Measurements from ENCODE around the gene INPP5D. TPM values are rescaled to one million over a fixed set of nuclear protein-coding genes. Genes with fewer than 3 reads are reported as not detected.
"Not testable (repeated sequence)": the region's sequence is repeated elsewhere in the genome, so short reads cannot be mapped to it uniquely, and the experiment has no call there.

Gene INPP5D
- total RNA-seq, 2 donors from 2014 or later = 7.2 to 9.3 TPM

DNA sequence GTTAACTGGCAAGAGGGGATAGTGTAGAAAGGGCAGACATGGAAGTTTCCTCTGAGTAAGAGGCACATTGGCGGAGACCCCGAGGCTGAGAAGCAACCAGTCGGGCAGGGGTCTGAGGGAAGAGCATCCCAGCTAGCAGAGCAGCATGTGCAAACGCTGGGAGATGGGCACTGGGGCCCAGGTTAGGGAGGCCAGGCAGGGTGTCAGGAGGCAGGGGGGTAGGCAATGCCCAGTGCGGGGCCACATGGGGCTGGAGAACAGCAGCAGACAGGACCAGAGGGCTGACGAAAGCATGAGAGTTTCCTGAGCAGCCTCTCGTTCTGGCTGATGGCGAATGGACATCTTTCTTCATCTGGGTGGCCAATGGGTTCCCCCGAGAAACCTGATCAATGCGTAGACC, 88.2 kb downstream of the INPP5D start:
- intact Hi-C loops (cut with DNase I) = no loop called here
- ATAC-seq = no peak
- DNase-seq = no peak

DNA sequence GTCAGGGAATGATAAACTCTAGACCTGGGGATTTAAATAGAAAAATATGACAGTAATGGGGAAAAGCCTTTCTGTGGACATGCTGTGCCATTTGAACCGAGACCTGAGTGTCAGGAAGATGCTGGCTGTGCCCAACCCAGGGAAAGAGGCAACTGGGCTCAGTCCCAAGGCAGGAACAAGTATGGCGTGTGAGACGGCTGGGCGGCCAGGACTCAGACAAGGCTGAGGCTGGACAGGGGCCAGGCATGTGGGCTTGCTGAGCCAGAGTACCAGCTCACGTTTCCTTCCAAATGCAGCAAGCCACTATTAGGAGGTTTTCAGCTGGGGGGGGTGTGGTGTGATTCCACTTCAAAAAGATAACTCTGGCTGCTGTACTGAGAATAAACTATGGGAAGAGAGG, 92.4 kb downstream of the INPP5D start:
- peak; percentile 87 for DNase-seq
- intact Hi-C loops (cut with DNase I) = no loop called here
- ATAC-seq = peak; percentile 94 to 97

- intact Hi-C loops (cut with DNase I) = no loop called here
- no peak for ATAC-seq
These were observed 93.1 kb downstream of the INPP5D start for GRCh38 chr2:233153146-233153798.

GRCh38 chr2:233156001-233156400, 95.9 kb downstream of the INPP5D start:
- intact Hi-C loops (cut with DNase I) = no loop called here
- DNase-seq (no peak), ATAC-seq (no peak)

More at GRCh38 chr2:233153146-233153798, 93.1 kb downstream of the INPP5D start:
- no peak for DNase-seq

DNA sequence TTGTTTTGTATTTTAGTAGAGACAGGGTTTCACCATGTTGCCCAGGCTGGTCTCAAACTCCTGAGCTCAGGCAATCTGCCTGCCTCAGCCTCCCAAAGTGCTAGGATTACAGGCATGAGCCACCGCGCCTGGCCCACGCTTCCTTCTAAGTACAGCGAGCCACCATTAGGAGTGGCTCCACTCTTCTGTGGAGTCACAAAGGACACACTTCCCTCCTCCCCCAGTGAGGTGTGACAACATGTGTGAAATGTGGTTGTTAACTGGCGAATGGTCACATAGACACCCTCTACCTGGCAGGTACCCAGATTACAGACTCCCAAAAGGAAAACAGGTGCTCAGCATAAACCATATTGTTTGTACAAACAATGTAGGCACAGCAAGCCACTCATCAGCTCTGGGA, 96.3 kb downstream of the INPP5D start:
- ATAC-seq; DNase-seq; intact Hi-C loops (cut with DNase I): not testable (repeated sequence)

DNA sequence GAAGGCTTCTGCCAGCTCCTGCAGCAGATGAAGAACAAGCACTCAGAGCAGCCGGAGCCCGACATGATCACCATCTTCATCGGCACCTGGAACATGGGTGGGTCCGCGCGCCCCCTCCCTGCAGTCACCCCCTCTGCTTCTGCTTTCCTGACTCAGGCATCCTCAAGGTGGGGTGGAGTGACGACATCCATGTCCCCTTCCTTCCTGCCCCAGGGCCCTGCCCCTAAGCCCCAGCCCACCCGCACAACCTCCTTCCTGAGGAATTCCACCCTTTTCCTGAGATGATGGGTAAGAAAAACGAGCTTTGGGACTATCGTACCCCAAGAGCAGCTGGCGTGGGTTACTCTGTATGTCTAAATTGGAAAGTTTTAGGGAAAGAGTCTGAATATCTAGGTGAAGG, 101.6 kb downstream of the INPP5D start:
- intact Hi-C loops (cut with DNase I) = no loop called here
- DNase-seq (no peak), ATAC-seq (no peak)

DNA sequence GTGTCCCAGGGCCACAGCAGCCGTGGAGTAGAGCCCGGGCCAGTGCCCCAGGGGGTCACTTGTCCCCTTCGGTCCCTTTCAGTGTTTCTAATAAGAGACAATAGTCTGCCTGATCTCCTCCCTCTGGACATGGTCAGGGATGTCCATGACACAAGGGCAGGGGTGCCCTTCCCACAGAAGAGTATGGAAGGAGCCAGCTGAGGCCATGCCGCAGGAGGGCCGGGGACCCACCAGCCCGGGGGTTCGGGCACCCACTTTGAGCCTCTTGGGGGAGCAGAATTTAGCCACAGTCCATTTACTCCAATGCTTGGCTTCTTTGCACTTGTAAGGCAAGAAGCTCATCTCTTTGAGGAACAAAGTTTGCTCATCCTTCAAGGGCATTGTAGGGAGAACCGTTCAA, 102.6 kb downstream of the INPP5D start:
- intact Hi-C loops (cut with DNase I) = no loop called here
- no peak for DNase-seq
- no peak for ATAC-seq

GRCh38 chr2:233163486-233164103, 103.5 kb downstream of the INPP5D start:
- no peak for DNase-seq
- no peak for ATAC-seq
- intact Hi-C loops (cut with DNase I) = no loop called here

DNA sequence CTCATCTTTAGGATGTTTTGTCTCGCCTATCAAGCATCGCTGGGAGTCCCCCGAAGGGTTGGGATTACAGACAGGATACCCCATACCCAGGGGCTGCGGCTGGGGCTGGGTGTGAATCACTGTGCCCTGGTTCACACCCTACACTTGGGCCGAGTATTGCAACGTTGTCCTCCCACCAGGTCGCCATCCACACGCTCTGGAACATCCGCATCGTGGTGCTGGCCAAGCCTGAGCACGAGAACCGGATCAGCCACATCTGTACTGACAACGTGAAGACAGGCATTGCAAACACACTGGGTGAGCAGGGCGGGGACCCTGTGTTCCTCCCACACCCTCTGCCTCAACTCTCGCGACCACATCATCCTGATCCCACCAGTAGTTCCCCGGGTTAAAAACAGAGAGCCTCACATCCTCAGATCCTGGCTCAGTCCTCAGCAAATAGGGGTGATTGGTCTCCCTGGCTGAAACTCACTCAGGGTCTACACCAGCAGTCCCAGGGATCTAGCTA, 104.0 kb downstream of the INPP5D start:
- DNase-seq = no peak
- intact Hi-C loops (cut with DNase I) = no loop called here
- no peak for ATAC-seq

GRCh38 chr2:233164967-233165366, 104.8 kb downstream of the INPP5D start:
- intact Hi-C loops (cut with DNase I) = no loop called here
- DNase-seq (no peak), ATAC-seq (no peak)

GRCh38 chr2:233165543-233165894, 105.4 kb downstream of the INPP5D start:
- intact Hi-C loops (cut with DNase I) = no loop called here
- DNase-seq = no peak
- ATAC-seq = no peak

DNA sequence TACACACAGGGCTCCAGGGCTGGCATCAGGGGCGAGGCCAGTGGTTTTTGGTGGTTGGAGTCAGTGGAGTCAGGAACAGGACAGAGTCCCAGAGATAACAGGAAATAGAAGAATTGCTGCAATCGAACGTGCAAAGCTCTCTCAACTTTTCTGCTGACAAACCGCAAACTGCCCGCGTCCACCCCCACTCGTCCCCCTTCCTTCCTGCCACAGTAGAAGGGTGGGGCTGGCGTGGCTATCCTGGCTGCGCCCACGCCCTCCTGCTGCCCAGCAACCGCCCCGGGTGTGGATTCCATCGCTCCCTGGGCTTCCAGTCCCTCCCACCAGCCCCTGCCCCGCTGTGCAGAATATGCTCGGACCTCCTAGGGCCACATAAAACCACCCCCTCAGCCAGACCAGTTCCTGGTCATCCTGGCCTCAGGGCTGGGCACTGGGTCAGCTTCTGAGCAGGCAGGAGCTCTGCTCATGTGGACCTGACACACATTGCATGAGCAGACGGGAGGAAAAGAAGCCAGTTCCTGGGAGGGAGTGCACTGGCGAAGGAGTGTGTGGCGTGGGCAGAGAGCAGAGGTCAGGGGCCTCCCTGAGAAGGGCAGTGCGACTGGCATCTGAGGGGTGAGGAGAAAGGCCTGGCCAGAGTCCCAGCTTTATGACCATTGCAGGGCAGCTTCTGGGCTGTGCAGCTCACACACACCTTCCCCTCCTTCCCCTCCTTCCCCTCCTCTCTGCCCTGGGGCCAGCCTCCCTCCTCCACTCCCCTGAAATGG, 105.9 kb downstream of the INPP5D start:
- ATAC-seq (peak; percentile 56 to 86), DNase-seq (peak; percentile 69)
- intact Hi-C loops (cut with DNase I) = no loop called here

GRCh38 chr2:233168445-233168844, 108.3 kb downstream of the INPP5D start:
- intact Hi-C loops (cut with DNase I) = no loop called here
- DNase-seq (no peak), ATAC-seq (no peak)

DNA sequence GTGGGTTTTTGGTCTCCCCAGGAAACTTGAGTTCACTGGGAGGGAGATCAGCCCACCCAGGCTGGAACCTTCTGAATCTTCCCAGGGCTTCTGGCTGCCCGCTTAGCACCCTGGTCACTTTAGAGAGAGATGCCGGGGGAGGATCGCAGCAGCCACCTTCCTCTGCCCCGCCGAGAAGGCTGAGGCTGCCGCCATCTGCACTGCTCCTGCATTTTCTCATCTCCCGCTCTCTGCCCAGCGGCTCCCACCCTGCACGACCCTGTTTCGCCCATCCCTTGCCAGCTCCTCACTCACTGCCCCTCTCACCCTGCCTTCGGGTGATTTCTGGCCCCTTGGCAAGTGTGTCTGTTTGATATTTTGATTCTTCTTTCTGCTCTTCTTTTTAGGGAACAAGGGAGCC, 108.8 kb downstream of the INPP5D start:
- ATAC-seq = no peak
- intact Hi-C loops (cut with DNase I) = no loop called here
- no peak for DNase-seq

DNA sequence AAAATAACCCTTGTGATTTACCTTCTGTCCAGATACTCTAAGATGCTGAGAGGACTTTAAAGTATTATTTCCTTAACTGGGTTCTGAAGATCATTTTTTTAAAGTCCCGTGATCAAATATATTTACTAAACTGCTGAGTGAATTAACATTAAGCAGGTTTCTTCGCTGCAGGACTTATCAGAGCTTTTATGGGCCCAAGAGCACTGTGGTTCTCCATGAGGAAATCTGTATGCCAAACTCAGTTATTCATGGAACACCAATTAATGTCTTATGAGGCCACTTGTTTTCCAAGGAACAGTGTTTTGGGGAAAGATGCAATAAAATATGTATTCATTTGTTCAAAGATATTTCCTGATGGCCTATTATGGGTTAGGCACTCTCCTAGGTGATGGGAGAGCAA, 111.2 kb downstream of the INPP5D start:
- no peak for ATAC-seq
- no peak for DNase-seq

DNA sequence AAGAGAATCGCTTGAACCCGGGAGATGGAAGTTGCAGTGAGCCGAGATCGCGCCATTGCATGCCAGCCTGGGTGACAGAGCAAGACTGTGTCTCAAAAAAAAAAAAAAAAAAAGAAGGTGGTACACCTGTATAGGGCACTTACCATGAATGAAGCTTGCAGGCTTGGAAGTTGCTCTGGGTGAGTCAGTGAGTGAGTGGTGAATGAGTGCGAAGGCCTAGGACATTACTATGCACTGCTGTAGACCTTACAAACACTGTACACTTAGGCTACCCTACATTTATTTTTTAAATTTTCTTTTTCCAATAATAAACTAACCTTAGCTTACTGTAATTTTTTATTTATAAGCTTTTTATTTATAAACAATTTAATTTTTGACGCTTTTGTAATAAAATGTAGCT, 113.0 kb downstream of the INPP5D start:
- intact Hi-C loops (cut with DNase I) = no loop called here
- DNase-seq = no peak

More for the DNA sequence above, 111.2 kb downstream of the INPP5D start:
- intact Hi-C loops (cut with DNase I) = no loop called here

GRCh38 chr2:233174137-233174536, 114.0 kb downstream of the INPP5D start:
- peak; percentile 42 to 46 for ATAC-seq
- no peak for DNase-seq
- intact Hi-C loops (cut with DNase I) = no loop called here

More for the DNA sequence above, 113.0 kb downstream of the INPP5D start:
- ATAC-seq = no peak

DNA sequence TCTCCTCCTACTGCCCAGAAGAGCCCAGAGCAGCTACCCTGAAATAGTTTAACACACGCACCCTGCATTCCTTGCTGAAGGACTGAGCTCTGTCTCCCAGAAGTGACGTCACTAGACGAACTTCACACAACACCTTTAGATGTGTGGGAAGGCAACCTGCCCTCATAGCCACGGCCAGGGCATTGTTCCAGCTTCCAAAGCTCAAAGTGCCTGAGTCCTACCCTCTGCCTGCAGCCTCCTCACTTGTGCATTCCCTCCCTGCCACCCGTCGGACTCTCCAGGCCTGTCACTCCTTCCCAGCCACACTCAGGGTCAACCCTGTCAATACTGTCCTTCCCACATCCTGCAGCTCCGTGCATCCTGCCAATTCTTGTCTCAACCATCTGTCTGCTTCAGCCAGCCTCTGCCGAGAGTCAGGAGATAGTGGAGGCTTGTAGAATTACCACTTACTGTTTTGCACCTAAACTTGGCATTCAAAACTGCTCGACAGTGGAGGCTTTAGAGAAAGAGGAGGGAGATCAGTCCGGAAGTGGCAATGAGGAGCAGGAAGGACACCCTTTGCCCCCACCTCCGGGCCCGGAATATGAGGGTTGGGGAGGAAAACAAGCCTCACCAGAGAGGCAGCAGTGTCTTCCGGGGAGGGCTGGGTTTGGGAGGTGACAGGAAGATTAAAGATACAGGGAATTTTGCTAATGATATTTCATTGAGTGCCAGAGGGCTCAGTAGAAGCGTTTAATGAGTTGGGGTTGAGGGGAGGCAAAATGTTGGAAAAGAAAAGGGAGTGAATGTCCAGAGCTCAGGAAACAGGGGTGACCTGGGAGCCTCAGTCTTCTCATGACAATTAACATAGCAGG, 119.1 kb downstream of the INPP5D start:
- intact Hi-C loops (cut with DNase I) = no loop called here
- DNase-seq = peak; percentile 67
- peak; percentile 84 to 89 for ATAC-seq

GRCh38 chr2:233179848-233180366, 119.8 kb downstream of the INPP5D start:
- intact Hi-C loops (cut with DNase I) = no loop called here
- ATAC-seq (no peak), DNase-seq (no peak)

Data from left cardiac atrium (tissue), 4 donors.